Measurements from ENCODE around the gene FOLH1.
"Not testable (repeated sequence)": the region's sequence is repeated elsewhere in the genome, so short reads cannot be mapped to it uniquely, and the experiment has no call there.

FOLH1 gene

GRCh38 chr11:49175378-49175777 is 33.0 kb downstream of the FOLH1 start:
- H3K4me3 ChIP-seq (ENCODE audit: low read depth in 1 of 2, low read length in 1 of 2); H3K27me3 ChIP-seq; H3K4me1 ChIP-seq (ENCODE audit: control insufficient read depth in 1 of 2, insufficient read depth in 1 of 2, low read depth in 1 of 2, low read length in 1 of 2); H3K27ac ChIP-seq; H3K36me3 ChIP-seq; H3K9me3 ChIP-seq: not testable (repeated sequence)

GRCh38 chr11:49174691-49175366 is 33.6 kb downstream of the FOLH1 start:
- not testable (repeated sequence) for H3K27ac ChIP-seq, H3K36me3 ChIP-seq

GRCh38 chr11:49171613-49172012 is 36.8 kb downstream of the FOLH1 start:
- H3K4me3 ChIP-seq (ENCODE audit: low read depth in 1 of 2, low read length in 1 of 2); H3K27ac ChIP-seq; H3K27me3 ChIP-seq; H3K9me3 ChIP-seq; H3K4me1 ChIP-seq (ENCODE audit: control insufficient read depth in 1 of 2, insufficient read depth in 1 of 2, low read depth in 1 of 2, low read length in 1 of 2); H3K36me3 ChIP-seq: not testable (repeated sequence)

More at GRCh38 chr11:49174691-49175366, 33.6 kb downstream of the FOLH1 start:
- H3K4me3 ChIP-seq (ENCODE audit: low read depth in 1 of 2, low read length in 1 of 2); H3K4me1 ChIP-seq (ENCODE audit: control insufficient read depth in 1 of 2, insufficient read depth in 1 of 2, low read depth in 1 of 2, low read length in 1 of 2); H3K27me3 ChIP-seq; H3K9me3 ChIP-seq: not testable (repeated sequence)

- H3K36me3 ChIP-seq; H3K9me3 ChIP-seq; H3K27ac ChIP-seq; H3K4me1 ChIP-seq (ENCODE audit: control insufficient read depth in 1 of 2, insufficient read depth in 1 of 2, low read depth in 1 of 2, low read length in 1 of 2); H3K27me3 ChIP-seq; H3K4me3 ChIP-seq (ENCODE audit: low read depth in 1 of 2, low read length in 1 of 2): not testable (repeated sequence)
These were observed 38.8 kb downstream of the FOLH1 start for GRCh38 chr11:49169579-49169978.

- not testable (repeated sequence) for H3K27ac ChIP-seq; H3K4me3 ChIP-seq (ENCODE audit: low read depth in 1 of 2, low read length in 1 of 2); H3K36me3 ChIP-seq; H3K27me3 ChIP-seq; H3K9me3 ChIP-seq; H3K4me1 ChIP-seq (ENCODE audit: control insufficient read depth in 1 of 2, insufficient read depth in 1 of 2, low read depth in 1 of 2, low read length in 1 of 2)
These were observed 39.4 kb downstream of the FOLH1 start for GRCh38 chr11:49168992-49169391.

- Histone ChIP-seq H3K36me3 (no peaks in the 10 kb centered on the region), H3K27me3 (no peaks in the 10 kb centered on the region), H3K9me3 (no peaks in the 10 kb centered on the region), H3K4me3 (ENCODE audit: low read depth in 1 of 2, low read length in 1 of 2) (no peak overlapping the region), H3K4me1 (ENCODE audit: control insufficient read depth in 1 of 2, insufficient read depth in 1 of 2, low read depth in 1 of 2, low read length in 1 of 2) (no peaks in the 10 kb centered on the region), H3K27ac (no peak overlapping the region)
- TF ChIP-seq CTCF (IDR thresholded peaks at IDR 0.05) = no peak
These were observed 57.2 kb downstream of the FOLH1 start for GRCh38 chr11:49151211-49151610.

- not testable (repeated sequence) for H3K27me3 ChIP-seq; H3K4me1 ChIP-seq (ENCODE audit: control insufficient read depth in 1 of 2, insufficient read depth in 1 of 2, low read depth in 1 of 2, low read length in 1 of 2); H3K4me3 ChIP-seq (ENCODE audit: low read depth in 1 of 2, low read length in 1 of 2); H3K27ac ChIP-seq; H3K9me3 ChIP-seq; H3K36me3 ChIP-seq
These were observed 106.0 kb downstream of the FOLH1 start for GRCh38 chr11:49102356-49102755.
